ENCODE measurements around the gene CLBA1.
A peak's percentile ranks its signal among the peaks of the same experiment; 100 is the strongest.

CLBA1 gene

GRCh38 chr14:104996483-104996882 is 10.9 kb downstream of the CLBA1 start:
- no peak overlapping the region for H4K8ac ChIP-seq (ENCODE audit: low read length)
- H3K9me3 ChIP-seq (ENCODE audit: control insufficient read depth, low read length) = peaks cover 6% of the 10 kb centered on the region
- H2AK5ac ChIP-seq (ENCODE audit: low read length, severe bottlenecking) = no peak overlapping the region
- H3K27me3 ChIP-seq (ENCODE audit: control insufficient read depth in 1 of 2, insufficient read depth in 1 of 2, low read length in 2 of 2) = no peaks in the 10 kb centered on the region
- no peak overlapping the region for H2BK12ac ChIP-seq (ENCODE audit: low read length in 2 of 2)
- H3K4me2 ChIP-seq (ENCODE audit: low read length, poor library complexity, severe bottlenecking) = no peak overlapping the region
- no peak overlapping the region for H2BK5ac ChIP-seq (ENCODE audit: low read depth, low read length, poor library complexity, severe bottlenecking)
- H3K9ac ChIP-seq (ENCODE audit: low read length) = no peak overlapping the region
- H3K14ac ChIP-seq (ENCODE audit: low read length in 2 of 2) = no peak overlapping the region
- no peak overlapping the region for H2AFZ ChIP-seq (ENCODE audit: low read depth, low read length)
- no peak overlapping the region for H3K23ac ChIP-seq (ENCODE audit: low read length in 2 of 2)
- 95% methylated on average over 13 of the region's 13 CpGs for WGBS
- H3K4me1 ChIP-seq (ENCODE audit: control insufficient read depth, insufficient read depth, low read depth, low read length) = peaks cover 8% of the 10 kb centered on the region
- H4K91ac ChIP-seq (ENCODE audit: low read length) = no peak overlapping the region
- no peak overlapping the region for H2BK120ac ChIP-seq (ENCODE audit: low read depth, low read length)
- no peak overlapping the region for H3K4ac ChIP-seq (ENCODE audit: low read depth in 1 of 2, low read length in 2 of 2)
- DNase-seq = no peak
- peaks cover 59 to 66% of the 10 kb centered on the region in 2 experiments for H3K36me3 ChIP-seq (ENCODE audit: control insufficient read depth in 1 of 2, insufficient read depth in 2 of 2, low read depth in 1 of 2, low read length in 2 of 2)
- H2BK15ac ChIP-seq (ENCODE audit: low read depth, poor library complexity, severe bottlenecking) = no peak overlapping the region
- no peak overlapping the region for H3K18ac ChIP-seq (ENCODE audit: low read depth in 1 of 2, low read length in 2 of 2)
- H3K79me1 ChIP-seq (replicated peaks; ENCODE audit: low read length, poor library complexity, severe bottlenecking) = peaks cover 10% of the 10 kb centered on the region
- H3K27ac ChIP-seq (ENCODE audit: low read length, poor library complexity, severe bottlenecking) = no peak overlapping the region
- no peak overlapping the region for H3K4me3 ChIP-seq (ENCODE audit: insufficient read depth in 1 of 2, low read depth in 1 of 2, low read length in 2 of 2)

DNA sequence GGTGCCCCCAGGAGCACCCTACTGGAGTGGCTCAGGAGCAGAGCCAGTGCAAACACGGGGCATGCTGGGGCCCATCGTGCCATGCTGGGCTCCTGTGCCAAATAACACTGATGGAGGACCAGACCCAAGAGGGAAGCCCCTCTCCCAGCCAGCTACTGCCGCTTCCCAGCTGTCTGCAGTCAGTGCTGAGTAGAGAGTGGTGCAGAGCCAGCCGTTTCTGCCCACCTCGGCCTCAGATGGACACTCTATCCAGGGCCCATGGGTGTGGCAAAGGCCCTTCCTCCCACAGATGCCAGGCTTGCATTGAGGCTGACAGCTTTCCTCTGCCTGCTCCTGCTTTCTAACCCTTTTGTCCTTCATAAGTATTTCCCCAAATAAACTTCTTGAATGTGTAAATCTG is 13.2 kb downstream of the CLBA1 start:
- Histone ChIP-seq H3K4me1 (ENCODE audit: control insufficient read depth, insufficient read depth, low read depth, low read length) (peaks cover under 1% of the 10 kb centered on the region), H3K4me2 (ENCODE audit: low read length, poor library complexity, severe bottlenecking) (no peak overlapping the region), H4K8ac (ENCODE audit: low read length) (no peak overlapping the region), H2AK5ac (ENCODE audit: low read length, severe bottlenecking) (no peak overlapping the region), H2BK120ac (ENCODE audit: low read depth, low read length) (no peak overlapping the region), H3K4me3 (ENCODE audit: insufficient read depth in 1 of 2, low read depth in 1 of 2, low read length in 2 of 2) (no peak overlapping the region), H3K4ac (ENCODE audit: low read depth in 1 of 2, low read length in 2 of 2) (no peak overlapping the region), H2AFZ (ENCODE audit: low read depth, low read length) (no peak overlapping the region), H3K79me1 (replicated peaks; ENCODE audit: low read length, poor library complexity, severe bottlenecking) (peaks cover 14% of the 10 kb centered on the region), H2BK5ac (ENCODE audit: low read depth, low read length, poor library complexity, severe bottlenecking) (no peak overlapping the region), H3K23ac (ENCODE audit: low read length in 2 of 2) (no peak overlapping the region), H3K14ac (ENCODE audit: low read length in 2 of 2) (no peak overlapping the region), H4K91ac (ENCODE audit: low read length) (no peak overlapping the region), H3K18ac (ENCODE audit: low read depth in 1 of 2, low read length in 2 of 2) (no peak overlapping the region), H3K27me3 (ENCODE audit: control insufficient read depth in 1 of 2, insufficient read depth in 1 of 2, low read length in 2 of 2) (no peaks in the 10 kb centered on the region), H3K36me3 (ENCODE audit: control insufficient read depth in 1 of 2, insufficient read depth in 2 of 2, low read depth in 1 of 2, low read length in 2 of 2) (peaks cover 36 to 42% of the 10 kb centered on the region in 2 experiments), H3K27ac (ENCODE audit: low read length, poor library complexity, severe bottlenecking) (no peak overlapping the region), H3K9me3 (ENCODE audit: control insufficient read depth, low read length) (peaks cover 6% of the 10 kb centered on the region), H2BK12ac (ENCODE audit: low read length in 2 of 2) (no peak overlapping the region), H2BK15ac (ENCODE audit: low read depth, poor library complexity, severe bottlenecking) (no peak overlapping the region), H3K9ac (ENCODE audit: low read length) (no peak overlapping the region)
- DNase-seq = no peak
- WGBS = 98% methylated on average over 5 of the region's 5 CpGs

DNA sequence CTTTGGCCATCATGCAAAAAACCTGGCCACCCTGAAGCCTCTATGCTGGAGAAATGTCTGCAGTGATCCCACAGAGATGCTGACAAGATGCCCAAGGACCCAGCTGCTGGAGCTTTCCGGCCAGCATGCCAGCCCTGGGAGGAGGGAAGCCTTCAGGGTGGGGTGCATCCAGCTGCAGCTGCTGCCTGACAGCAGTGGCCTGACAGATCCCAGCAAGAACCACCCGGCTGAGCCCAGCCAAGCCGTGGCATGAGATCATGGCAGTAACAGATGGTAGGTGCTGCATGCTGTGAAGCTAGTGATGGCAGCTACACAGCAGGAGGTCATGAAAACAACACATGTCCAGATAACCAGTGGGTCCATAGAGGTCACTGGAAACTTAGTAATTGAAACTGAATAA is 13.8 kb downstream of the CLBA1 start:
- no peak overlapping the region for H3K18ac ChIP-seq (ENCODE audit: low read depth in 1 of 2, low read length in 2 of 2)
- H3K14ac ChIP-seq (ENCODE audit: low read length in 2 of 2) = no peak overlapping the region
- H3K4me2 ChIP-seq (ENCODE audit: low read length, poor library complexity, severe bottlenecking) = no peak overlapping the region
- peaks cover 6% of the 10 kb centered on the region for H3K9me3 ChIP-seq (ENCODE audit: control insufficient read depth, low read length)
- H2AK5ac ChIP-seq (ENCODE audit: low read length, severe bottlenecking) = no peak overlapping the region
- H2BK15ac ChIP-seq (ENCODE audit: low read depth, poor library complexity, severe bottlenecking) = no peak overlapping the region
- H4K91ac ChIP-seq (ENCODE audit: low read length) = no peak overlapping the region
- H2BK12ac ChIP-seq (ENCODE audit: low read length in 2 of 2) = no peak overlapping the region
- no peak overlapping the region for H2AFZ ChIP-seq (ENCODE audit: low read depth, low read length)
- H3K4ac ChIP-seq (ENCODE audit: low read depth in 1 of 2, low read length in 2 of 2) = no peak overlapping the region
- H3K4me1 ChIP-seq (ENCODE audit: control insufficient read depth, insufficient read depth, low read depth, low read length) = no peaks in the 10 kb centered on the region
- over 99% methylated on average over 3 of the region's 3 CpGs for WGBS
- no peaks in the 10 kb centered on the region for H3K27me3 ChIP-seq (ENCODE audit: control insufficient read depth in 1 of 2, insufficient read depth in 1 of 2, low read length in 2 of 2)
- no peak for DNase-seq
- H3K9ac ChIP-seq (ENCODE audit: low read length) = no peak overlapping the region
- H2BK120ac ChIP-seq (ENCODE audit: low read depth, low read length) = no peak overlapping the region
- H2BK5ac ChIP-seq (ENCODE audit: low read depth, low read length, poor library complexity, severe bottlenecking) = no peak overlapping the region
- H3K27ac ChIP-seq (ENCODE audit: low read length, poor library complexity, severe bottlenecking) = no peak overlapping the region
- H3K36me3 ChIP-seq (ENCODE audit: control insufficient read depth in 1 of 2, insufficient read depth in 2 of 2, low read depth in 1 of 2, low read length in 2 of 2) = peaks cover 30 to 37% of the 10 kb centered on the region in 2 experiments
- H4K8ac ChIP-seq (ENCODE audit: low read length) = peak overlapping the region; percentile 16
- peaks cover 14% of the 10 kb centered on the region for H3K79me1 ChIP-seq (replicated peaks; ENCODE audit: low read length, poor library complexity, severe bottlenecking)
- no peak overlapping the region for H3K4me3 ChIP-seq (ENCODE audit: insufficient read depth in 1 of 2, low read depth in 1 of 2, low read length in 2 of 2)
- no peak overlapping the region for H3K23ac ChIP-seq (ENCODE audit: low read length in 2 of 2)

DNA sequence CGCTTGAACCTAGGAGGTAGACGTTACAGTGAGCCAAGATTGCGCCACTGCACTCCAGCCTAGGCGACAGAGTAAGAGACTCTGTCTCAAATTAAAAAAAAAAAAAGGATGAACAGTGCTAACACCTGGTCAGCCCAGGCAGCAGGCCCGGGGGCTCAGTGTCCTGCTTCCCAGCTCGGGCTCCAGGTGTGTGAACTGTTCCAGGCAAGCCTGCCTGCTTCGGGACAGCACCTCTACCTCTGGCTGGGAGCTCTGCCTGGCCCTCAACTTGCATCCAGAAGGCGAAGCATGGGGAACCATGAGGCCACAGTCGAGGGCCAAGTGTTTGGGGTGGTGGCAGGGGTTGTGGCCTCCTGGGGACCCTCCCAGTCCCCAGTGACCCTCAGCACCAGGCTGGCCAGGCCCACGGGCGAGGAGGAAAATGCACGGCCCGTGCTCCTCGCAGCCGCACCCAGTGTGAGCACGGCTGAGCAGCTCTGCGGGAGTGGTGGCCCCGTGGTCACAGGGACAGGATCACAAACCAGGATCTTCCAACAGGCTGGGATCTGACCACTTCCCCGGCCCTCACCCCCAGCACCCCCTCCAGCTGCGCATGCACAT is 19.8 kb downstream of the CLBA1 start:
- Histone ChIP-seq H4K8ac (ENCODE audit: low read length) (peak overlapping the region; percentile 13), H2BK15ac (ENCODE audit: low read depth, poor library complexity, severe bottlenecking) (no peak overlapping the region)
- 93% methylated on average over 20 of the region's 20 CpGs for WGBS

More for the DNA sequence above, 19.8 kb downstream of the CLBA1 start:
- Histone ChIP-seq H3K4me2 (ENCODE audit: low read length, poor library complexity, severe bottlenecking) (no peak overlapping the region), H4K91ac (ENCODE audit: low read length) (no peak overlapping the region), H3K23ac (ENCODE audit: low read length in 2 of 2) (no peak overlapping the region), H2BK120ac (ENCODE audit: low read depth, low read length) (no peak overlapping the region), H2AFZ (ENCODE audit: low read depth, low read length) (no peak overlapping the region), H2AK5ac (ENCODE audit: low read length, severe bottlenecking) (no peak overlapping the region), H2BK12ac (ENCODE audit: low read length in 2 of 2) (no peak overlapping the region), H3K4ac (ENCODE audit: low read depth in 1 of 2, low read length in 2 of 2) (no peak overlapping the region), H2BK5ac (ENCODE audit: low read depth, low read length, poor library complexity, severe bottlenecking) (no peak overlapping the region), H3K27me3 (ENCODE audit: control insufficient read depth in 1 of 2, insufficient read depth in 1 of 2, low read length in 2 of 2) (no peaks in the 10 kb centered on the region), H3K18ac (ENCODE audit: low read depth in 1 of 2, low read length in 2 of 2) (no peak overlapping the region), H3K4me1 (ENCODE audit: control insufficient read depth, insufficient read depth, low read depth, low read length) (peaks cover 11% of the 10 kb centered on the region), H3K9me3 (ENCODE audit: control insufficient read depth, low read length) (no peaks in the 10 kb centered on the region), H3K9ac (ENCODE audit: low read length) (no peak overlapping the region), H3K79me1 (replicated peaks; ENCODE audit: low read length, poor library complexity, severe bottlenecking) (peaks cover 25% of the 10 kb centered on the region), H3K4me3 (ENCODE audit: insufficient read depth in 1 of 2, low read depth in 1 of 2, low read length in 2 of 2) (no peak overlapping the region), H3K27ac (ENCODE audit: low read length, poor library complexity, severe bottlenecking) (no peak overlapping the region), H3K36me3 (ENCODE audit: control insufficient read depth in 1 of 2, insufficient read depth in 2 of 2, low read depth in 1 of 2, low read length in 2 of 2) (peaks cover 22 to 45% of the 10 kb centered on the region in 2 experiments), H3K14ac (ENCODE audit: low read length in 2 of 2) (no peak overlapping the region)
- DNase-seq = no peak
